Right ventricle myocardium inferior (tissue), 1 donor: Measurements from ENCODE around the gene TUBG2. TPM values are rescaled to one million over a fixed set of nuclear protein-coding genes. Genes with fewer than 3 reads are reported as not detected.

Source experiments
- ATAC-seq: fragments of 200-7000 bp; cut with Tn5 transposase; one replicate; pipeline ENCODE4 v1.9.1; 2020; ENCODE audit warnings: mild to moderate bottlenecking, moderate library complexity
- DNase-seq: peaks from one replicate; pipeline ENCODE4 v3.0.0; 2021; ENCODE audit errors: missing footprints
- intact Hi-C: fragments of 100-400 bp; cut with DNase I; formaldehyde crosslinking; loops from one replicate; pipeline ENCODE4 v1.11.0; 2022
- total RNA-seq: library from RNA; stranded (reverse); fragmentation: NEBNext Ultra II Directional; extraction: Animal tissue kit (Norgen Biotek cat#: 25700); gene quantifications from one replicate; pipeline ENCODE4 v1.2.1, GENCODE V29; 2021
- donor health status: DM: no; HTN: yes; CAD: no; lungs with severe emphysema.

Gene TUBG2
- total RNA-seq, 1 donor from 2014 or later = 15.0 TPM

- intact Hi-C loops = no loop called here
- ATAC-seq (no peak), DNase-seq (no peak)
Measured at GRCh38 chr17:42674755-42675347, 15.8 kb downstream of the TUBG2 start.

DNA sequence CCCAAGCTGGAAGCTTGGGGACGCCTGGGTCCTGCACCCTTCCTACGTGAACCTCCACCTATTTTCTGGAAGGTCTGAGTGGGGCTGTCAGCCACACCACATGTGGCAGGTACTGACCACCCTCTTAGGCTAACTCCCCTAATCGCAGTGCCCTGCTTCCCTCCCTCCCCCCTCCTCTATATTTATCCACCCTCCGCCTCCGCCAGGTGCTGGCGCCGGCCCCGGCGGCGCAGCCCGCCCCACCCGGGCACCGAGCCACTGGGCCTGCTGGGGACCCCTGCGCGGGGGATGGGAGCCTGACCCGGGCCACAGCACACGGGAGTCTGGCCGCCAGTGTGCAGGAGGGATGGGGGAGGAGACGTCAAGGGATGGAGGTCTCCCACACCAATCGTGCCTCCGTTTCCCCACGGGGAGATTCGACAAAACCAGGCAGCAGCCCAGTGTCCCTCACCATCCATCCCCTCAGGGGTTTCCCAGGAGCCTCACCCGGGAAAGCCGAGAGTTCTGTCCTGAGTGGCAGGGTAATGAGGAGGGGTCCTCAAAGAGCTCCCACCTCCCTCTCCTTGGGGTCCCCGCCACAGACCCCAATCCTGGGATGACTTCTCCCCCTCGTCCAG is 16.4 kb downstream of the TUBG2 start:
- intact Hi-C loops = no loop called here
- no peak for DNase-seq
- peak; percentile 6 for ATAC-seq

DNA sequence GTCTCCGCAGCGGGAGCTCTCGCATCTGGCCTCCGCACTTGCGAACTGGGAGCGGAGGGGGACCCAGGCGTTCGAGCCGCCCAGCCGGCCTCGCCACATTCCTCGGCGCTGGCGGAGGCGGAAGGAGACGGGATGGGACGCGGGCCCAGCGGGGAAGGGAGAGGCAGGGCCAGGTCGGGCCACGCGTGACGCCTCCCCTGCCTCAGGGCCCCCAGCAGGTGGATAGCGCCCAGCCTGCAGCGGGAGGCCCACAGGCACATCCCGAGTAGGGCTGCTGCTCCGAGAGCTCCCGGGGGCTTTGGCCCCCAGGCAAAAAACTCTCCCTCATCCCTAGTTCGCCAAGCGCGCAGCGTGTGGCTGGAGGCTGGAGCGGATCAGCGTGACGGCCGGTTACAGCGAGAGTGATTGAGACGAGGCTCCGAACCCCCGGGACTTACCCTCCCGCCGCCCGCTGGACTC is 16.9 kb downstream of the TUBG2 start:
- DNase-seq (peak; percentile 82), ATAC-seq (no peak)
- intact Hi-C loops = no loop called here

GRCh38 chr17:42676424-42677011 is 17.4 kb downstream of the TUBG2 start, which contains the start of gene PLEKHH3:
PLEKHH3 (minus strand) TSS chr17:42676994; CDS start chr17:42676563, 431 bp downstream.
- peak; percentile 1 for ATAC-seq
- no peak for DNase-seq
- intact Hi-C loops = no loop called here

GRCh38 chr17:42677012-42677857 is 18.2 kb downstream of the TUBG2 start:
- ATAC-seq (peak; percentile 73), DNase-seq (peak; percentile 100)
- intact Hi-C loops = no loop called here

DNA sequence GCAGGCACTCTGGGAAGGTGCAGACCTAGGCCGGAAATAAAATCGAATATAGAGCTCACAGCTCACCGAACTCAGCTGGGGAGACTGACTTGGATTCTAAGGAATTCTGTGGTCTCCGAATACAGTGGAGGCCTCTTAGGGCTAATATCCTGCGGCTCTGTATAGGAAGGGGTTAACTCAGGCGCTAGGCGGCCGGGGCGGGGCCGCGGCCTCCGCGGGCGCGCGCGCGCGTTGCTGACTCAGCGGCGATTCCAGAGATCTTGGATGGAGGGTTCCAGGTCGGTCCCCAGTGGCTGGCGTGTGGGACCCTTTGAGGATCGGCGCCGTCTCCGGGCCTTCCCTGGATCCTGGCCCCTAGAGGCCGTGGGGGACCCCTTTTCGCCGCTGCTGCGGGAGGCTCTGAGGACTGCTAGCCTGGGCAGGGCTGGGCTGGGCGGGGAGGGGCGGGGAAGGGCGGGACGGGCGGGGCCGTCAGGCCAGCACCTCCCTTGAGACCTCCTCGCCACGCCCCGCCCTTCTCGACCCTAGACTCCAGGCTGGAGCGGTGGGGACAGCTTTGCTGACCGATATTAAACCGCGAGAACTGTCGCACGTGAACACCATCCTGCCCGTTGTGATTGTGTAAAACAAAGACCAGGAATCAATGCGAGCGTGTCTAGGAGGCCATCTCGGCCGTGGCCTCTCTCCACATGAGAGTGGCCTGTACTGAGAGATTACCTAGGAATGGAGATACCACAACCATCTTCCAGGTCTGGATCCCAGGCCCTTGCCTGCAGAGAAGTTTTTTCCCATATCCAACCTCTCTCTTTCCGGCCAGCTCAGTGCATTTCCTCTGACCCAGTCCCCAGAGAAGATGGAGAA is 19.1 kb downstream of the TUBG2 start:
- ATAC-seq (peak; percentile 50), DNase-seq (peak; percentile 94)
- intact Hi-C loops = loop anchor here (2.0 kb wide), 2 partner anchors 69 to 99 kb away; partner anchors contain the start of genes RETREG3 and TUBG1

- no peak for ATAC-seq
- intact Hi-C loops = loop anchor here (2.0 kb wide), 2 partner anchors 70 to 100 kb away; partner anchors contain the start of genes RETREG3 and TUBG1
- no peak for DNase-seq
Measured at GRCh38 chr17:42678951-42679491, 19.9 kb downstream of the TUBG2 start.

DNA sequence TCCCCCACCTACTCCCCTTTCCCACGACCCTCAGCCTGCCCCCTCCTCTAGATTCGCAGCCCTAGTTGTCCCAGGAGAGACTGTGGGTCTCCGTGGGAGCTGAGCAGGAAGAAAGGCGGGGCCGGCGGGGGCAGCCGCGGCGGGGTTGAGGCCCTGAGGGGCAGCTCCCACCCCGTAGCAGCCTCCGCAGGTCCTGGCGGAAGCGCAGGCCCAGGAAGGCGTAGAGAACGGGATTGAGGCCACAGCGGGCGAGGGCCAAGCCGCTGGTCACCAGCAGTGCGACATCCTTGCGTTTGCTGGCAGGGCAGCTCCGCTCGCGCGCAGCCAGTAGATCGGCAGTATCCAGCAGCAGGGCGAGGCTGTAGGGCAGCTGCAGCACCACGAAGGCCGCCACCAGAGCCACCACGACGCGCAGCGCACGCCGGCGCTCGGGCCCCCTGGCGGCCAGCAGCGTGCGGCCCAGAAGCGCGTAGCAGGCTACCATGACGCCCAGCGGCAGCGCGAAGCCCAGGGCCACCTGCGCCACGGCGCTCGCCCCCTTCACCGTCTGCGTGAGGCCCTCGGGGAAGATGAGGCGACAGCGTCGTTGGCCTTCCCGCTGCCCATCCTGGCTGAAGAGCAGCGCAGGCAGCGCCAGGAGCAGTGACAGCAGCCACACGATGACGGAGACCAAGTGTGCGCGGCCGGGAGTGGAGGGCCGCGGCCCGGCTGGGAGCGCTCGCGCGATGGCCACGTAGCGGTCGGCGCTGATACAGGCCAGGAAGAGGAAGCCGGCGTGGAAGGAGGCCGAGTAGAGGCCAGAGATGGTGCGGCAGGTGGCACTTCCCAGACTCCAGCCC is 20.6 kb downstream of the TUBG2 start:
- peak; percentile 43 for ATAC-seq
- peak; percentile 93 for DNase-seq
- intact Hi-C loops = loop anchor here (2.0 kb wide), 3 partner anchors 61 to 101 kb away; partner anchors contain the start of genes RETREG3 and TUBG1

DNA sequence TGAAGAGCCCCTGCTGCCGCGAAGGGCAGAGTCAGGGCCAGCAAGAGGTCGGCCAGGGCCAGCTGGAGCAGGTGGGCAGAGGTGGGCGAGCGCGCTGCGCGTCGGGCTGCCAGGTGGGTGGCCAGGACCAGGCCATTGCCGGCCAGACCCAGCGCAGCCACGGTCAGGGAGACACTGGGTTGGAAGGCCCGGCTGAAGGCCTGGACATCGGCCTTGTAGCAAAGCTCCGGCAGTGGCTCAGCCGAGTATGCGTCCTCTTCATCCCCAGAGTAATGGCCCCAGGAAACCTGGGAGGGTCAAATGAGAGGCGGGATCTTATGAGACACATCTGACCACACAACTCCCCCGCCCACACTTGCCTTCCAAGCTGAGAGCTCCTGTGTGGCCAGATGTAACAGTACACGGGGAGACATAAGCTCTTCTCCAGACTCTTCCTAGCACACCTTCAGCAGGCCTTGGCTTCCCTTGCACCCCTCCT is 21.3 kb downstream of the TUBG2 start:
- ATAC-seq (no peak), DNase-seq (peak; percentile 74)
- intact Hi-C loops = loop anchor here (2.0 kb wide), 1 partner anchor 62 kb away; no protein-coding TSS in a partner anchor

- ATAC-seq (no peak), DNase-seq (peak; percentile 78)
- intact Hi-C loops = loop anchor here (2.0 kb wide), 1 partner anchor 63 kb away; no protein-coding TSS in a partner anchor
Measured at GRCh38 chr17:42681976-42682721, 23.1 kb downstream of the TUBG2 start, which contains the start of gene CNTNAP1. CNTNAP1 (plus strand) TSS chr17:42682531; CDS start chr17:42682830, 299 bp downstream.

- intact Hi-C loops = no loop called here
- no peak for DNase-seq
- no peak for ATAC-seq
Measured at GRCh38 chr17:42682722-42683403, 23.8 kb downstream of the TUBG2 start.

DNA sequence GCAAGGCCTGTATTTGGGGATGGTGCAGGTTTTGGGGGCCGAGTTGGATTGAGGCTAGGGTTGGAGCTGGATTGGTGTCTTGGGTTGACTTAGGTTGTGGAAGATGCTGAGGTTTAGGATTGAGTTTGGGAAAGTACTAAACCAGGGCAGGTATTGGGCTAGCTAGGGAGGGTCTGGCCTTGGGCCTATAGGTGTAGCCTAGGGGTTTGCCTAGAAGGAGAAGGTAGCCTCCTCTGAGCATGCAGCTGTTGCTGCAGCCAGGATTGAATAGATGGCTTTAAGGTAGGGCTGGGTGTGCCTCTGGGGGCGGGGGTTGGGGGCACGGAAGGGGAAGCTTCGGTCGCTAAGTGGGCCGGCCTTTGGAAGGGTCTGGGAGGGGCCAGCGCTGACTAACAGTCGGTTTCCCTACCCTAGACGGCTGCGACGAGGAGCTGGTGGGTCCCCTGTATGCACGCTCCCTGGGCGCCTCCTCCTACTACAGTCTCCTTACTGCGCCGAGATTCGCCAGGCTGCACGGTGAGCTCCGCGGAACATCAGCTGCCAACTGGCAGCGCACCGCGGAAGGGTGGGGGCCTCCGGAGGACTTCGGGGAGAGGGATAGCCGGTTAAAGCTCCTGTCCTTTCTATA is 24.4 kb downstream of the TUBG2 start:
- no peak for ATAC-seq

DNA sequence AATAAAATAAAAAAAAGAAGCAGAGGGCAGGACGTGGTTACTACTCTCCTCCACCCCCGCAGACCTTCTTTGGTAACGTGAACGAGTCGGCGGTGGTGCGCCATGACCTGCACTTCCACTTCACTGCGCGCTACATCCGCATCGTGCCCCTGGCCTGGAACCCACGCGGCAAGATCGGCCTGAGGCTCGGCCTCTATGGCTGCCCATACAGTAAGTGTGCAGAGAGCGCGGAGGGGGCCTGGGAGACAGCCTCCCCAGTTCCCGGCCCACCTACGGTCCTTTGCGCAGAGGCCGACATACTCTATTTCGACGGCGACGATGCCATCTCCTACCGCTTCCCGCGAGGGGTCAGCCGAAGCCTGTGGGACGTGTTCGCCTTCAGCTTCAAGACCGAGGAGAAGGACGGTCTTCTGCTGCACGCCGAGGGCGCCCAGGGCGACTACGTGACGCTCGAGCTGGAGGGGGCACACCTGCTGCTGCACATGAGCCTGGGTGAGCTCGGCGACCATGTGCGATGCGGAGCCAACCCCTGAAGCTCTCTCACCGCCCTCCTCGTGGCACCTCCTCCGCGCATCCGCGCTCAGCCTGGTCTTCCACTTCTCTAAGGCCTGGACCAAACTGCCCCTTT is 26.0 kb downstream of the TUBG2 start:
- no peak for ATAC-seq
- DNase-seq = no peak
- intact Hi-C loops = no loop called here

More for the DNA sequence above, 24.4 kb downstream of the TUBG2 start:
- intact Hi-C loops = no loop called here
- peak; percentile 84 for DNase-seq

- ATAC-seq = no peak
- no peak for DNase-seq
- intact Hi-C loops = no loop called here
Measured at GRCh38 chr17:42685831-42686230, 26.7 kb downstream of the TUBG2 start.
